A549 treated with Mapracorat at 1 μM for 4 hours (cell line): Measurements from ENCODE around the gene MINPP1. TPM values are rescaled to one million over a fixed set of nuclear protein-coding genes. Genes with fewer than 3 reads are reported as not detected.

Experiments
- total RNA-seq: library from RNA; stranded (reverse); fragments of 200-300 nt; extraction: Qiagen RNA extraction; gene quantifications from 5 replicates; pipeline ENCODE4 v1.2.3, GENCODE V29; 2022

Gene MINPP1, protein sequence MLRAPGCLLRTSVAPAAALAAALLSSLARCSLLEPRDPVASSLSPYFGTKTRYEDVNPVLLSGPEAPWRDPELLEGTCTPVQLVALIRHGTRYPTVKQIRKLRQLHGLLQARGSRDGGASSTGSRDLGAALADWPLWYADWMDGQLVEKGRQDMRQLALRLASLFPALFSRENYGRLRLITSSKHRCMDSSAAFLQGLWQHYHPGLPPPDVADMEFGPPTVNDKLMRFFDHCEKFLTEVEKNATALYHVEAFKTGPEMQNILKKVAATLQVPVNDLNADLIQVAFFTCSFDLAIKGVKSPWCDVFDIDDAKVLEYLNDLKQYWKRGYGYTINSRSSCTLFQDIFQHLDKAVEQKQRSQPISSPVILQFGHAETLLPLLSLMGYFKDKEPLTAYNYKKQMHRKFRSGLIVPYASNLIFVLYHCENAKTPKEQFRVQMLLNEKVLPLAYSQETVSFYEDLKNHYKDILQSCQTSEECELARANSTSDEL
- total RNA-seq = 21.0 to 26.5 TPM (median 24.6 TPM) in 5 replicates

DNA sequence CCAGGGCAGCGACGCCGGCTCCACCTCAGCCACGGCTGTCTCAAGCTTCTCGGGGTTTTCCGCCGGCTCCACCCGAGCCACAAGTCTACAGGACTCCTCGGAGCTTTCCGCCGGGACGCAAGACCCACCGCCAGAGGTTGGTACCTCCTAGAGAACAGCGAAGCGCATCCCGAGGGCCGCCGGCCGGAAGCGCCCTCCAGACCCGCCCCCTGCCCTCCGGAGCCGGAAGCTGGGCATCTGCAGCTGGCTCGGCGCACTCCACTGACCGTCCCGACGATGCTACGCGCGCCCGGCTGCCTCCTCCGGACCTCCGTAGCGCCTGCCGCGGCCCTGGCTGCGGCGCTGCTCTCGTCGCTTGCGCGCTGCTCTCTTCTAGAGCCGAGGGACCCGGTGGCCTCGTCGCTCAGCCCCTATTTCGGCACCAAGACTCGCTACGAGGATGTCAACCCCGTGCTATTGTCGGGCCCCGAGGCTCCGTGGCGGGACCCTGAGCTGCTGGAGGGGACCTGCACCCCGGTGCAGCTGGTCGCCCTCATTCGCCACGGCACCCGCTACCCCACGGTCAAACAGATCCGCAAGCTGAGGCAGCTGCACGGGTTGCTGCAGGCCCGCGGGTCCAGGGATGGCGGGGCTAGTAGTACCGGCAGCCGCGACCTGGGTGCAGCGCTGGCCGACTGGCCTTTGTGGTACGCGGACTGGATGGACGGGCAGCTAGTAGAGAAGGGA is at the start of gene MINPP1:
Gene MINPP1 (plus strand): TSS at position 254 of the 726 bp plus-strand sequence. CDS start 23 bp downstream, at position 277.

Other genes with a start within 250 kb of the MINPP1 start
- 1.00 to 1.6 TPM (median 1.3 TPM) in 5 replicates for gene NUTM2D, start 147.1 kb upstream of the MINPP1 start, total RNA-seq
- gene PAPSS2, start 155.0 kb downstream of the MINPP1 start, total RNA-seq = 17.3 to 22.2 TPM (median 21.2 TPM) in 5 replicates